ENCODE measurements around the gene ATXN1.

- no peak for TF ChIP-seq L3MBTL2 (conservative IDR thresholded peaks at IDR 0.05)
- no peak for TF ChIP-seq ZNF384 (IDR thresholded peaks at IDR 0.05)
Measured at GRCh38 chr6:16553531-16553930, 207.7 kb downstream of the ATXN1 start.

Measured in HEK293T (cell line).